NCI-H2171 (cell line): Measurements from ENCODE around the gene UACA.
"Not testable (repeated sequence)": the region's sequence is repeated elsewhere in the genome, so short reads cannot be mapped to it uniquely, and the experiment has no call there.

ENCODE experiments used
- DNase-seq: peaks from one replicate; lab custom pipeline; 2025; lab: John Stamatoyannopoulos, UW

Gene UACA

DNA sequence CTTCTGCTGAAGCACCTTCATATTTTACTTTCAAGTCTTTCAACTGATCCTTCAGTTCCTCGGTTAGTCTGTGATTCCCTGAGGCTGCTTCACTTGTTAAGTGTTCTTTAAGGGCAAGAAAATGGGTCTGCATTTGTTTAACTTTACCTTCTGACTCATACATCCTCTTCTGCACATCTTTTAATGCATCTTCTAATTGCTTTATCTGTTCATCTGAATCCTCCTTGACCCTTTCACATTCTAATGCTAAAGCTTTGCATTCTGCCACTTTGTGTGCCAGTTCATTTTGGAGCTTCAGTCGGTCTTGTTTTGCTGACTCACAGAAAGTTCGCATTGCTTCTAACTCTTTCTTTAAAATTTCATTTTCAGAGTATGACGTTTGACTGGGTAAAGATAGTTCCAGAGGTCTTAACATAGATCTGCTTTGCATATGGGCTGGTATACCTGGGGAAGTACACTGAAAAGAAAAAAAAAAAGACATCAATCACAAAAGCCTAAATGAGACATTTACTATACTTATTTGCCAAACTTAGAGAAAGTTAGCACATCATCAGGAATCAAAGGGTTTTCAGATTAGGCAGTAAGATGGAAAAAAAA is 94.3 kb downstream of the UACA start:
- DNase-seq = no peak

GRCh38 chr15:70665599-70665998 is 97.8 kb downstream of the UACA start:
- no peak for DNase-seq

DNA sequence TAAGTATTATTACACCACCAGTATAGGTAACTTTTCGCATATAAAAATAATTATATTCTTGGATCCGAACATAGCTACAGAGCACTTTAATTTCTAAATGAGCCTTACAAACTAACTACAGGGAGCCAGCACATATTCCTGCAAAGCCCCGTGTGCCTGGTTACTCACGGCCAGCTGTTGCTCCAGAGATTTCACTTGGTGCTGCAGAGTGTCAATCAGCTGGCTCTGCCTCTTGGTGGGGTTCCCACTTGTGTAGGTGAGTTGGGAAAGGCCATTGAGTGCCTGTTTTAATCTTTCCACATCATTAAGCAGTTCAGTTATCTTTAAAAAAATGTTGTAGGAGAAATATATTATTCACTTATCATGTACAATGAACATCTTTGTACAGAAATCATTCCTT is 98.9 kb downstream of the UACA start:
- DNase-seq = no peak

GRCh38 chr15:70663069-70663468 is 100.3 kb downstream of the UACA start:
- not testable (repeated sequence) for DNase-seq

GRCh38 chr15:70659662-70660061 is 103.7 kb downstream of the UACA start:
- DNase-seq = no peak

DNA sequence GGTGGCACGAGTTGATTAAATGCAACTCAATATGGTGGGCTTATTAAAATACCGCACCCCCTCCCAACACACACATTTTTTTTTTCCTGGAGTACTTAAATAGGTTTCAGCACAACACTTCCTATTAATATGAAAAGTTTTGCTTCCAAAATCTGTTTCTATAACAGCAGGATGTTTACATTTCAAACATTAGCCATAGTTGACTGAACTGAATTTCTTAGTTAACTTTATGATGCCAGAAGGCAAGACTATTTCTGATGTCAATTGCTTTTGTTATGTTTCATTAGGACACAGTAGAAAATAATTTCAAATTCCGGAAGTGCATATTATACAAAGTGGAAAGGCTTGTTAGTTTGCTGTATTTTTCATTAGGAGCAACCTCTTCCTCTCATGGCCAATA is 104.7 kb downstream of the UACA start:
- no peak for DNase-seq

DNA sequence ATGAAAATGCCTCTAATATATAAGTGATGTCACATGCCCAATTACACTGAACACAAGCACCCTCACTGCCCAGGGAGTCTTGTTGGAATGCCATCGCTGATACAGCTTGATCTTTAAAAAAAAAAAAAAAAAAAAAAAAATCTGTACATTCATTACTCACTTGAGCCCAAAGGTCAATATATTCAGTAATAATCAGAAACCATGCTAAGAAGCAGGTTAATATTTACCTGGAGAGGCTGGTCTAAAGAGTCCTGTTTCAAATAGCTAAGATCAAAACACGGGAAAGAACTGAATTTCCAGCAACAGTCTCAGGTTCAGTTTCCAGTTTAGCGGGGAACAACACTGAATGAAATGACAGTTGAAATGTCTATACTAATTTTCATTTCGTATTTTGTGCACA is 109.9 kb downstream of the UACA start:
- DNase-seq = no peak

GRCh38 chr15:70652341-70652740 is 111.0 kb downstream of the UACA start:
- no peak for DNase-seq

GRCh38 chr15:70651303-70651845 is 112.0 kb downstream of the UACA start:
- DNase-seq = no peak

DNA sequence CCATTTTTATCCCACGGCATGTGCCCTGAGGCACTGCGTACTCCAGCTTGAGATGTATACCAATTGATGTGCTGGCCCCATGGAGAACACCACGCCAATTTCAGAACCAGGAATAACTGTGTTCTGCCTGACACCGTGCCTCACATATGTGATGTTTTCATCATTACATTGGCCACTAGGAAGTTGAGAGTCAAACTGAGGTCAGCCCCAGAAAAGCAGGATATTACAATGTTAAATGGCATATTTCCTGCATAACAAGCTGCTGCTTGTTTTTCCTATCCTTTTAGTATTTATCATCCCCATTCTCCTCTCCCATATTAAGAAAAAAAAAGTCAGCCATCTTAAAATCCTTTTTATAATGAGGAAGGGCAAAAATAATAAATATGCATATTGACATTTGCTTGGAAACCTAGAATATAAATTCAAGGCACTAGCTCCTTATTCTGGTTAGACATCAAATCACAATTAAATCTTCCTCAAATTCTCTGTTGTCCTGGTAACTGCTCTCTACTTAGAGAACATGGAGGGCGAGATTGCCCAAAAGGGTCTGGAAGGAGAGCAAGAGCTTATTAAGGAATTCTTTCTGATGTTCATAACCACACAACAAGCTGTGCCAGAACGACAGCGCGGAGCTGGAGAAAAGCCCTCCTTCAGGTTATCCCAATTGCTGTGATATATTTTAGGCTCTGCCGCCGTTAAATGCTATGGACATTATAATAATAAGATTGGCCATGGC is 112.6 kb downstream of the UACA start:
- no peak for DNase-seq

GRCh38 chr15:70647396-70647795 is 116.0 kb downstream of the UACA start:
- no peak for DNase-seq

DNA sequence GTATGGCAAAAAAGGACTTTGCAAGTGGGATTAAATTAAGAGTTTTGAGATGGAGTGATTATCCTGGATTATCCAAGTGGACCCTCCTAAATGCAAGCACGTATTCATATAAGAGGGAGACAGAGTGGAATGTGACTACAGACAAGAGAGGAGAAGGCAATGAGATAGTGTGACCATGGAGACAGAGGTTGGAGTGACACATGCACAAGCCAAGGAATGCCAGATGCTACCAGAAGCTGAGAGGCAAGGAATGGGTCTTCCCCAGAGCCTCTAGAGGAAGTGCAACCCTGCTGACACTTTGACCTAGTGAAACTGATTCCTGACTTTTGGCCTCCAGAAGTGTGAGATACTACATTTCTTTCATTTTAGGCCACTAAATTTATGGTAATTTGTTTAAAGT is 117.2 kb downstream of the UACA start:
- no peak for DNase-seq

- no peak for DNase-seq
Measured at GRCh38 chr15:70643783-70644125, 119.6 kb downstream of the UACA start.

DNA sequence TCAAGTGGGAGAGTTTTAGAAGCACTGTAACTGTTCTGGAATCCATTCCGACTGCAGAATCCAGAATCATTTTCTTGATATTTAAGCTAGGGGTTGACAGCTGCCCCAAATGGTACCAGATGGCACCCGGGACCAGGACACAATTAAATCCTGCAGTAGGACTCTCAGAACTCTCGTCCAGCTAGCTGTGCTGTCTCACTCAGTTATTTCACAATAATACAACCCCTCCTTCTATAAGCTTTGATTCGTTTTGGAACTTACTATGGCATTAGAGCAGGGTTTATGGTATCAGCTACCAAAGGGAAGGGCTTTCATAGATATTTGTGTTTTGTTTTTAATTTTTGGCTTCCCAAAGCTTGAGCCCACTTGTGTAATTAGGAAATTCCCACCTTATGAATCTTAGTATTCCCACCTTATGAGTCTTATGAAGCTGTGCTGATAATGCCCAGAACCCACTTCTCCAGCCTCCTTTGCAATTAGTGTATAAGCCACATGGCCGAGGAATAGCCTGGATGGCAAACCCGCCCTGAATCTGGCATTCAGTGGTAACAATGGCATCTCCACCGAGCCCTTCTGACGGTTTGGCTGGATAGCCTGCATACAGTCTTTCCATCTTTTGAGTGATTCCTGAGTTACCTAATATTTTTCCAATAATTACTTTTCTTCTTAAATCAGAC is 120.1 kb downstream of the UACA start:
- DNase-seq = no peak

DNA sequence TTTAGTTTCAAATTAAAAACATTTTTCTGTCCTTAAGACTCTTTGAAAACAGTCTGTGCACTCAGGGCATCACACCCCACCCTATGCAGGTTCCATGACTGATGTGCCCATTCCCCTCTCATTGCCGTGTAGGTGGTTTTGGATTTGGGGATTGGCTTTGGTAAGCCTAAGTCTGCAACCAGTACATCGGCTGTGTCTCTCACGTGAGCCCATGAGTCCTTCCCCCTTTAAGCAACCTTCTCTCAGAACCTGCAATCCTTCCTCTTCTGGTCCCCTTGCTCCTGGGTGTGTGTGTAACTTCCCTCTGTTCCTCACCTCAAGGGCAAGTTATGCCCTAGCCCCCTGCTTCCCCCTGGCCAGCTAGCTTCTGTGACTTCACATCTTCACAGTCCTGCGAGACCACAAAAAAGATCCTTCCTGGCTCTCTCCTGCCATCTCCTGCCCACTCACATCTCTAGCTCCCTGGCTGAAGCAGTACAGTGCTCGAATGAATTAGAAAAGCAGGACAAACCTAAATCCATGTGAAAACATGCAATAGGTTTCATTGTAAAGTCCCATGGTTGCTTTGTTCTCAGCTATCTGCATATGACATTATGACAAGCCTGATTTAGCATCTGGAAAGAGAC is 126.7 kb downstream of the UACA start:
- DNase-seq = no peak

- no peak for DNase-seq
Measured at GRCh38 chr15:70635895-70636294, 127.5 kb downstream of the UACA start.

DNA sequence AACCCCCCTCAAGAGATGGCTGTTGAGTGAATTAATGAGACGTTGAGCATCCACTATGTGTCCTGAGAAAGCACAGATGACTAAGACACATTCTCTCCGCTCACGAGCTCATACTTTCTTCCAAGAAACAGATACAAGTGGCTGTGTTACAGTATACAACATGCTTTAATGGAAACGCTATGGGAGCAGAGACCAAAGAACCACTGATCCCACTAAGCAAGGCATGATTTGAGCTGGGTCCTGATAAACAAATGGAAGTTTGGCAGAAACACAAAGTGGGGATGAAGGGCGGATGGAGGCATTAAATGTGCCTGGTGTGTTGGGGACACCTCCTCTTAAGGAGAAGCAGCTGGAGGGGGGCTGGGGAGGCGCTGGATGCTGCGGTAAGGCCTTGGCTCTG is 129.4 kb downstream of the UACA start:
- no peak for DNase-seq

DNA sequence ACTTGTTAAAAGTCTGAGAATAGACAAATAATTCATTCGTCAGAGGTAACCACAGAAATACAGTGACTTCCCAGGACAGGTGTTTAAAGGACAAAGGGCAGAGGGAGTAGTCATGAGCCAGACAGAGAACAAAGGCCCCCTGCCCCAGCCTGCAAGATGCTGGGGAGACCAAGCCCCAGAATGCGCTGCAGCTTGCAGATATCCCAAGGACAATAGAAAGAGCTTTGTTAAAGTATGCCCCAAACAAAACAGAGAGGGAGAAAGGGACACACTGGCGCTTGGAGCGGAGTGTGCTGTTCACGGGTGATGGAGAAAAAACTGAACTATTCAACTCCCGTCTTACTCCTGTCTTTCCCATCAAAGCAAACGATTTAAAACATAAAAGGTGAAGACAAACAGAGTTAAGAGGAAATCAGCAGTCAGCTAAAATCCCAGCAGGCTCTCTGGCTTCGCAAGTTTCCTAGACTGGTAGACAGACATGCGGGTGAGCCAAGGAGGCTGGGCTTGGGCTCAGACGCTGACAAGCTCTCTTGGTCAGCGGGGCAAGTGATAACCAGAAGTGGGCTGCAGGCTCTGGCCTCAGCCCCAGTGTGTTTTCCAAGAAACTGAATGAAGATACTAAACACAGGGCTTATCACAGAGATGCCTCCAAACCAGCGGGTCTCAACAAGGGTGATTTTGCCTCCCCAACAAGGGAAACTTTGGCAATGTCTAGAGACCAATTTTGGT is 130.1 kb downstream of the UACA start:
- no peak for DNase-seq

- no peak for DNase-seq
Measured at GRCh38 chr15:70632491-70633102, 130.8 kb downstream of the UACA start.

DNA sequence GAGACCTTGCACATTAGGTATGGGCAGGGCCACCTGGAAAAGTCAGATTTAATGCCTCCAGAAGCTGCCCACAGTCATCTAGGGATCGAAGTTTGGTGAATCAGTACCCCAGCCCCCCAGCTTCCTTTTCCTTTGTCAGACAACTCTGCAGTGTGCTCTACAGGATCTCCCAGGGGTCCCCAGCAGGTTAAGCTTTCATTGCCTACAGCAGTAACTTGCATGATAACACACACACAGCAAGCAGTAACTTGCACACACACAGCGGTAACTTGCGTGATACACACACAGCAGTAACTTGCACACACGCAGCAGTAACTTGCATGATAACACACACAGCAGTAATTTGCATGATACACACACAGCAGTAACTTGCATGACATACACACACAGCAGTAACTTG is 131.3 kb downstream of the UACA start:
- no peak for DNase-seq

GRCh38 chr15:70629735-70630273 is 133.6 kb downstream of the UACA start:
- DNase-seq = no peak

GRCh38 chr15:70628549-70628896 is 134.8 kb downstream of the UACA start:
- DNase-seq = no peak
